ENCODE results near the gene DNASE2.
"Not testable (repeated sequence)": the region's sequence is repeated elsewhere in the genome, so short reads cannot be mapped to it uniquely, and the experiment has no call there.

Gene DNASE2

GRCh38 chr19:12864143-12864542 is 17.1 kb downstream of the DNASE2 start:
- no peak for DNase-seq

- DNase-seq = no peak
Measured at GRCh38 chr19:12859546-12859945, 21.7 kb downstream of the DNASE2 start.

GRCh38 chr19:12858041-12858928 is 23.0 kb downstream of the DNASE2 start:
- no peak for DNase-seq

GRCh38 chr19:12856653-12857052 is 24.6 kb downstream of the DNASE2 start:
- DNase-seq = no peak

- peak; percentile 84 for DNase-seq
Measured at GRCh38 chr19:12847159-12848139, 33.8 kb downstream of the DNASE2 start.

GRCh38 chr19:12846613-12847012 is 34.6 kb downstream of the DNASE2 start:
- not testable (repeated sequence) for DNase-seq

- no peak for DNase-seq
Measured at GRCh38 chr19:12843999-12844732, 37.1 kb downstream of the DNASE2 start.

- no peak for DNase-seq
Measured at GRCh38 chr19:12843328-12843727, 37.9 kb downstream of the DNASE2 start.

GRCh38 chr19:12842511-12842910 is 38.7 kb downstream of the DNASE2 start:
- no peak for DNase-seq

- peak; percentile 20 for DNase-seq
Measured at GRCh38 chr19:12841094-12841493, 40.2 kb downstream of the DNASE2 start.

GRCh38 chr19:12840091-12841079 is 40.9 kb downstream of the DNASE2 start:
- peak; percentile 35 for DNase-seq

GRCh38 chr19:12838886-12839756 is 42.1 kb downstream of the DNASE2 start:
- DNase-seq = peak; percentile 22

GRCh38 chr19:12838182-12838885 is 42.9 kb downstream of the DNASE2 start, which contains the start of gene MAST1:
Gene MAST1, plus strand, starts transcription at chr19:12838515. Its CDS starts 58 bp downstream, at chr19:12838573.
- DNase-seq = peak; percentile 59

GRCh38 chr19:12837225-12837624 is 44.0 kb downstream of the DNASE2 start:
- no peak for DNase-seq

GRCh38 chr19:12836529-12836863 is 44.8 kb downstream of the DNASE2 start:
- DNase-seq = no peak

- DNase-seq = peak; percentile 46
Measured at GRCh38 chr19:12834976-12835757, 46.1 kb downstream of the DNASE2 start.

GRCh38 chr19:12834566-12834943 is 46.7 kb downstream of the DNASE2 start, which contains the start of gene RTBDN:
Gene RTBDN, minus strand, starts transcription at chr19:12834579. Its CDS starts 4,600 bp downstream, at chr19:12829979.
- no peak for DNase-seq

GRCh38 chr19:12833738-12834565 is 47.3 kb downstream of the DNASE2 start:
- DNase-seq = peak; percentile 38
